NCI-H2107 (cell line): ENCODE data around the gene ALKBH1.
A peak's percentile ranks its signal among the peaks of the same experiment; 100 is the strongest.
"Not testable (repeated sequence)": the region's sequence is repeated elsewhere in the genome, so short reads cannot be mapped to it uniquely, and the experiment has no call there.

ENCODE experiments used
- DNase-seq: peaks from one replicate; lab custom pipeline; 2025; lab: John Stamatoyannopoulos, UW

Gene ALKBH1

DNA sequence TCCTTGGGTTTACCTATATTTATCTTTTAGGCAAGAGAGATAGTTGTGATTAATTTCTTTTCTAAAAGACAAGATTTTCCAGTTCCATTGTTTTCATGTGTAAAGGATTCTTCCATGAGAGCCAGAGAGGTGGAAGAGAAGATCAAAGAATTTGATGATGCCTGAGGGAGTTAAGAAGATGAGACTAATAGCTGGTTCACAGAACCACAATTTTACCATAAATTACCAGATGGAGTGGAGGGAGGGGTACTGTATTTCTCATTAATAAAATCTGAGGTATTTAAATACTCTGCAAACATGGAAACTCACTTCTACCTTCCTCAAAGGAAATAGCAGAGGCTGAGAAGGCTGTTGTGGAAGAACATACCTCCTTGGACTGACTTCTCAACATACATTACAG lies 34.6 kb downstream of the ALKBH1 start:
- DNase-seq, result no peak

- DNase-seq, result no peak
These were observed 40.5 kb downstream of the ALKBH1 start for GRCh38 chr14:77667331-77667730.

- no peak for DNase-seq
These were observed 44.5 kb downstream of the ALKBH1 start for GRCh38 chr14:77663293-77663692.

DNA sequence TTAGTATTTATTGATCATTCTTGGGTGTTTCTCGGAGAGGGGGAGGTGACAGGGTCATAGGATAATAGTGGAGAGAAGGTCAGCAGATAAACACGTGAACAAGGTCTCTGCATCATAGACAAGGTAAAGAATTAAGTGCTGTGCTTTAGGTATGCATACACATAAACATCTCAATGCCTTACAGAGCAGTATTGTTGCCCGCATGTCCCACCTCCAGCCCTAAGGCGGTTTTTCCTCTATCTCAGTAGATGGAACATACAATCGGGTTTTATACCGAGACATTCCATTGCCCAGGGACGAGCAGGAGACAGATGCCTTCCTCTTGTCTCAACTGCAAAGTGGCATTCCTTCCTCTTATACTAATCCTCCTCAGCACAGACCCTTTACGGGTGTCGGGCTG lies 46.3 kb downstream of the ALKBH1 start:
- not testable (repeated sequence) for DNase-seq

DNA sequence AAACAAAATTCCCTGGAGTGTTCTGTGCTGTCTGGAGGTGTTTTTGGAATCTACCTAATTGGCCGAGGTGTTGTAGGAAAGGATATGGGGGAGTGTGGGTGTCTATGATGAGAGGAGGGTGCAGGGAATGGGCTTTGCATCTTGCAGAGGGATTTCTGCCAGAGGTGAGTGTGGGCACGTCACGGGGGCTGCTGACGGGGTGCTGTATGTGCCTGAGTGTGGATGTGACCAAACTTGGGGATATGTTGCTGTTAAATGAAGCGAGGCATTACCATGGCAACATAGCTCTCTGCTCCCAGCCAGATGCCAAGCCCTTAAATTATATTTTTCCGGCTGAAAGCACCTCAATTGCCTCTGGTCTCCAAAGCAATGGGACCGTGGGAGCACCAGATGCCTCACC lies 47.1 kb downstream of the ALKBH1 start:
- peak; percentile 91 for DNase-seq

- no peak for DNase-seq
These were observed 48.0 kb downstream of the ALKBH1 start for GRCh38 chr14:77659831-77660230.

- DNase-seq, result no peak
These were observed 50.5 kb downstream of the ALKBH1 start for GRCh38 chr14:77657280-77657679.

GRCh38 chr14:77654001-77654441 lies 53.8 kb downstream of the ALKBH1 start:
- peak; percentile 86 for DNase-seq

GRCh38 chr14:77649326-77649725 lies 58.5 kb downstream of the ALKBH1 start:
- DNase-seq, result no peak

DNA sequence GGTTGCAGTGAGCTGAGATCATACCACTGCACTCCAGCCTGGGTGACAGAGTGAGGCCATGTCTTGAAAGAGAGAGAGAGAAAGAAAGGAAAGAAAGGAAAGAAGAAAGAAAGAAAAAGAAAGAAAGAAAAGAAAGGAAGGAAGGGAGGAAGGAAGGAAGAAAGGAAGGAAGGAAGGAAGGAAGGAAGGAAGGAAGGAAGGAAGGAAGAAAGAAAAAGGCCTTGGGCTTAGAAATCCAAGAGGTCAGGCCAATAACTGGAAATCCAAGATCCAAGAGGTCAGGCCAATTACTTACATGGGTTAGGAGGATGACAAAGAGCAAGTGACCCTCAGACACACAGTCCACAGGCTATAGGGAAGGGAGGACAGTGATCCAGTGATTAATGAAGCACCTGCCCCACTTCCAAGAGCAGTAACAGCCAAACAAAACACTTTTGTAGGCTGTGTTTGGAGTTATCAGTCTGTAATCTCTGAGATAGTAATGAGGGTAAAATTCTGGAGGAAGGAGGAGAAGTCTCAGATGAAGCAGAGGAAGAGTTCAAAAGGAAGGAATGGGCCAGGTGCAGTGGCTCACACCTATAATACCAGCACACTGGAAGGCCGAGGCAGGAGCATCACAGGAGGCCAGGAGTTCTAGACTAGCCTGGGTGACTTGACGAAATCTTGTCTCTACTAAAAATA lies 59.2 kb downstream of the ALKBH1 start:
- DNase-seq, result no peak

DNA sequence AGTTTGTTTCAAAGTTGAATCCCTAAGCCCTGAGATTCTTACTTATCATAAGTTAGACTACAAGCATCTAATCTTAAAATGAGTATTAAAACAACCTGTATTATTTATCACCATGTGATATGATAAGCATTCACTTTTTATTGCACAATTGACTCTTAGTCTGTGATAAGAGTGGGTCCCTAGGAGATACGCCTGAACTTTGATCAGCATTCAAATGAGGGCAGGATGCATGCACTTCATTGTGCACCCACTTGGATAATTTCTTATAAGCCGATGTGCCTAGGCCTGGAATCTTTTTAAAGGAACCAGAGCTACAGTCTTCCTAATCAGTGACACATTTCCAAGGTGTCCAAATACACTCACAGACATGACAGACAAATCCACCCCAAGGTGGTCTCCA lies 60.0 kb downstream of the ALKBH1 start:
- no peak for DNase-seq

DNA sequence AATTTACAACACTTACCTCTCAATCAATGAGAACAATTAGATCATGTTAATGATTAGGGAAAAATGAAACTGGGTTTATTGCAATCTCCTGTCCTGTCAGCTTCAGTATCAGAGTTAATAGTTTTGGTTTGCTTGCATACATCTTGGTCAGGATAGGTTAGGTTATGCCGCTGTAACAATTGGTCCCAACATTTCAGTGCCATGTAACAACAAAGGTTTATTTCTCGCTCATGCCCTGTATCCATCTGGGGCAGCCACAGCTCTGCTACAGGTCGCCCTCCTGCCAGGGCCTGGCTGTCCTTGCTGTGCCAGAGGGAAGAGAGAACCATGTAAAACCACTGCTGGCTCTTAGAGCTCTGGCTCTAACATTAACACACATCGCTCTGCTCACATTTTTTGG lies 60.9 kb downstream of the ALKBH1 start:
- no peak for DNase-seq

DNA sequence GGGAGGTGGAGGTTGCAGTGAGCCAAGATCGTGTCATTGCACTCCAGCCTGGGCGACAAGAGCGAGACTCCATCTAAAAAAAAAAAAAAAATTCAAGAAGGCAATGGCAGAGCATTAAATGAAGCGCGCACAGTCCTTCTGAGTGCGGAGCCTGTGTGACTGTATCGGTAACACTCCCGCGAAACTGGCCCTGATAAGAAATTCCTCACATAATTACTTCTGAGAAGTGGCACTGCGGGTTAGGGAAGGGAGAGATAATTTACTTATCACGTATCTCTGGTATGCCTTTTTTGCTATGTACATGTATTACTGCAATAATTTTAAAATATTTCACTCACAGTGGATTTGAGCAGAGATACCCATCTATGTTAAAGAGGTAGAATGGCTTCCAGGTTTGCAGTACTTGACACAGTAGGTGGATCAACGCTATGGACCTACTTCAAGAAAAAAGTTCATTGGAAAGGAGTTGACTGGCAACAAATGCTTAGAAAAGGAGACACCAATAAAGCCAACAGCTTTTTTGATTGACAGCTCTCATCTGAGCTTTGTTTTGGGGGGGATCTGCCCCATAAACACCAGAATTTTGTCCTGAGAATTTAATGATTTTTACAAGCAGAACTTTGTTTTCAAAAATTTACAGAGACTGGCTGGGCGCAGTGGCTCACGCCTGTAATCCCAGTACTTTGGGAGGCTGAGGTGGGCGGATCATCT lies 62.1 kb downstream of the ALKBH1 start:
- DNase-seq, result no peak

DNA sequence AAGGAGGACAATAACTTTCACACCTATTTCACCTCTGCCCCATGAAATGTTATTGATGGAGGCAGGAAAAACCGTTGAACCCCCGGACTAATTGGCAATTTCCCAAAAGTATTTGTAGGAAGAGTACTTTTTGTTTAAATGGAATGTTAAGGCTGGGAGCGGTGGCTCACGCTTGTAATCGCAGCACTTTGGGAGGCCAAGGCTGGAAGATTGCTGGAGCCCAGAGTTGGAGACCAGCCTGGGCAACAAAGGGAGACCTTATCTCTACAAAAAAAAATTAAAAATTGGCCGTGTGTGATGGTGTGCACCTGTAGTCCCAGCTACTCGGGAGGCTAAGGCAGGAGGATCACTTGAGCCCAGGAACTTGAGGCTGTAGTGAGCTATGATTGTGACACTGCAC lies 65.4 kb downstream of the ALKBH1 start:
- no peak for DNase-seq

GRCh38 chr14:77641534-77642341 lies 66.1 kb downstream of the ALKBH1 start:
- DNase-seq, result no peak

DNA sequence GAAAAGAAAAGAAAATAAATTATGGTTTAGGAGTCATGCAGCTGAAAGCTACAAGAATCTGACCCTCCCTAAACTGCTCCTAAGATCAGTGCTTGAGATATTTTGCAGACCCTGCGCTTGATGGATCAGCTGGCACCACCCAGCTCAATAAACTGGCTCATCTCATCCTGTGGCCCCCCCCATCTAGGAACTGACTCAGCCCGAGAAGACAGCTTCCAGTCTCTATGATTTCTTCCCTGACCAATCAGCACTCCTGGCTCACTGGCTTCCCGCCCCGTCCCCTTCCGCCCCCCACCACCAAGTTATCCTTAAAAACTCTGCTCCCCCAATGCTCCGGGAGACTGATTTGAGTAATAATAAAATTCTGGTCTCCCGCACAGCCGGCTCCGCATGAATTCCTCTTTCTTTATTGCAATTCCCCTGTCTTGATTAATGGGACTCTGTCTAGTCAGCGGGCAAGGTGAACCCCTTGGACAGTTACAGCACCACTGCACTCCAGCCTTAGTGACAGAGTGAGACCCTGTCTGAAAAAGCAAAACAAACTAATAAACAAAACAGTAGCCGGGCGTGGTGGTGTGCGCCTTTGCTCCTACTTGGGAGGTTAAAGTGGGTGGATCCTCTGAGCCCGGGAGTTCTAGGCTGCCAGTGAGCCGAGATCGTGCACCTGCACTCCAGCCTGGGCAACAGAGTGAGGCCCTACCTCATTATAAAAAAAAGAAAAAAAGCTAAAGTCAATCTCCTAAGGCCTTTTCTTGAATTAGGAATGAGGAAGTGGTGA lies 66.9 kb downstream of the ALKBH1 start:
- DNase-seq, result no peak

DNA sequence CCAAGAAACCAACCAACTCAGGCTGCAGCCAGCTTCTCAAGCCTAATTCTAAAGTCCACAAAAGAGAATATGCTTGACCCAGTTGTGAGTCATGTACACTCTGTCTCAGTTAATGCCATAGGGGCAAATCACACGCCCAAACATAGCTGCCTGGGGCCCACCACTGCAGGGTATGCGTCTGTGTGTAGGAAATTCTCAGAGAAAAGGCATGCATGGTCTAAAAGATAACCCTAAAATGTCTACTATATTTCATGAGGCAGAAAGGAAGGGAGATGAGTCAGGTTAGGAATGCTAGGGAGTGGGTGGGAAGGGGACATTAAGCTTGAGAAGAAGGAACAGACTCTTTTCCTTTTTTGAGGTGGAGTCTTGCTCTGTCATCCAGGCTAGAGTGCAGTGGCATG lies 69.1 kb downstream of the ALKBH1 start:
- no peak for DNase-seq

DNA sequence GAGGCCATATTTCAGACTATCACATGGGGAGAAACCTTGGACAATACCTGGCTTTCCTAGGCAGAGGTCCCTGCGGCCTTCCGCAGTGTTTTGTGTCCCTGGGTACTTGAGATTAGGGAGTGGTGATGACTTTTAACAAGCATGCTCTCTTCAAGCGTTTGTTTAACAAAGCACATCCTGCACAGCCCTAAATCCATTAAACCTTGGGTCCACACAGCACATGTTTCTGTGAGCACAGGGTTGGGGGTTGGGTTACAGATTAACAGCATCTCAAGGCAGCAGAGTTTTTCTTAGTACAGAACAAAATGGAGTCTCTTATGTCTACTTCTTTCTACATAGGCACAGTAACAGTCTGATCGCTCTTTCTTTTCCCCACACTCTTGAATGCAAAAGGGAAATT lies 72.0 kb downstream of the ALKBH1 start:
- not testable (repeated sequence) for DNase-seq

DNA sequence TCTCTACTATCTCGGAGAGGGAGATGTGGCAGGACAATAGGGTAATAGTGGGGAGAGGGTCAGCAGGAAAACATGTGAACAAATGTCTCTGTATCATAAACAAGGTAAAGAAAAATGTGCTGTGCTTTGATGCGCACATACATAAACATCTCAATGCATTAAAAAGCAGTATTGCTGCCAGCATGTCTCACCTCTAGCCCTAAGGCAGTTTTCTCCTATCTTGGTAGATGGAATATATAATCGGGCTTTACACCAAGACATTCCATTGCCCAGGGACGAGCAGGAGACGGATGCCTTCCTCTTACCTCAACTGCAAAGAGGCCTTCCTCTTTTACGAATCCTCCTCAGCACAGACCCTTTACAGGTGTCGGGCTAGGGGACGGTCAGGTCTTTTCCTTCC lies 72.4 kb downstream of the ALKBH1 start:
- DNase-seq, result not testable (repeated sequence)

DNA sequence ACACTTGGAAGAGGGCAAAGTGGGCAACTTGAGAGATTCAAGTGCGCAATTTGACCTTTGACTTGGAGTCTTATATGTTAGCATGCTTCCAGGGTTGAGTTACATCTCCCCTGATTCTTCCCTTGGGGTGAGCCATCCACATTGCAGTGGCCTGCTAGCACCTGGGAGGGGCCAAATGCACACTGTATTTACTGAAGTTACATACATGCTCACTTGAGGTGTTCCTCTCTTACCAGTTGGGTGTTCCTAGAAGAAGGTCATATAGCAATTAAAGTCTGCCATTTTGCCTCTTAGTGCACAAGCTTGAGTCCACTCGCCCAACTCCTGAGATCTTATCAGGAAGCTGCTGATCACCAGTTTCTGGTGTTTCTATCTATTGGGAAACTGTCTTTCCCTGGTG lies 77.7 kb downstream of the ALKBH1 start:
- DNase-seq, result no peak

DNA sequence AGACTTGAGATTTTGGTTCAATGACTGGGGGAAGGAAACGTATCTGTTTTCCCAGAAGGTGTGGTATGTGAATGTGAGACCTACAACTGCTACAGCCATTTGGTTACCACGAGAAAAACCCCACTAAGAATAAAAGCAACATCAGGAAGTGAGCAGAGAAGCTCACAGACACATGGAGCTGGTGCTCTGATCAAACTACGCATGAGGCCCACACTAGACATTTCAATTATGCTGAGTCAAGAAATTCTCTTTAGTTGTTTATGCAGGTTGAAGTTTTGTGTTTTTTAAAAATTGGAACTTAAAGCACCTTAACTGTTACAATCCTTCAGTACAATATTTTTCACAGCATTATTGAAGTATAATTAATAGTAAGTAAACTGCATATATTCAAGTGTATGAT lies 82.5 kb downstream of the ALKBH1 start:
- no peak for DNase-seq

GRCh38 chr14:77623201-77623600 lies 84.6 kb downstream of the ALKBH1 start:
- no peak for DNase-seq
